SH-SY5Y (cell line): Measurements from ENCODE around the gene KLK14.

Experiments used
- GATA2 ChIP-seq: IDR thresholded peaks from 2 replicates; pipeline ENCODE4 v1.6.1; 2011; ENCODE audit warnings: mild to moderate bottlenecking, low read depth, low read length
- GATA3 ChIP-seq: IDR thresholded peaks from 2 replicates; pipeline ENCODE4 v1.6.1; 2011; ENCODE audit warnings: low read depth, mild to moderate bottlenecking, low read length, moderate library complexity

DNA sequence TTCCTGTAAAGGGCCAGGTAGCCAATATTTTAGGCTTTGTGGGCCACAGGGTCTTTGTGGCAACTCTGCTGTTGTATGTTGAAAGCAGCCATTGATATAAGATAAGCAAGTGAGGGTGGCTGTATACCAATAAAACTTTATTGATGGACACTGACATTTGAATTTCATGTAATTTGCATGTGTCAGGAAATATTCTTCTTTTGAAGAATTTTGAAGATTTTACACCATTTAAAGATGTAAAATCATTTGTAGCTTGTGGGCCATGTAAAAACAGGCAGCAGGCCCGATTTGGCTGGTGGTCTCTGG, 27.9 kb upstream of the KLK14 start:
- TF ChIP-seq GATA2 (no peak), GATA3 (no peak)
